Body of pancreas (tissue), 4 donors: ENCODE results near the gene CCN5.

Experiments used
- POLR2A ChIP-seq, 3 donors: fragments of 450-650 bp; IDR thresholded peaks; one replicate each; pipeline ENCODE4 v1.6.1; 2016; ENCODE audit warnings: antibody characterized with exemption in 3 of 3, mild to moderate bottlenecking in 2 of 3
- TF ChIP-seq, protein P1 (sequence below), 7 experiments: fragments of 450-650 bp in 4 of 7; fragments of 200-600 bp in 3 of 7; sonication (generic) in 3 of 7; IDR thresholded peaks; one replicate each; pipeline ENCODE4 v1.5.1; 2016 to 2019; ENCODE audit warnings: antibody characterized with exemption in 7 of 7

DNA sequence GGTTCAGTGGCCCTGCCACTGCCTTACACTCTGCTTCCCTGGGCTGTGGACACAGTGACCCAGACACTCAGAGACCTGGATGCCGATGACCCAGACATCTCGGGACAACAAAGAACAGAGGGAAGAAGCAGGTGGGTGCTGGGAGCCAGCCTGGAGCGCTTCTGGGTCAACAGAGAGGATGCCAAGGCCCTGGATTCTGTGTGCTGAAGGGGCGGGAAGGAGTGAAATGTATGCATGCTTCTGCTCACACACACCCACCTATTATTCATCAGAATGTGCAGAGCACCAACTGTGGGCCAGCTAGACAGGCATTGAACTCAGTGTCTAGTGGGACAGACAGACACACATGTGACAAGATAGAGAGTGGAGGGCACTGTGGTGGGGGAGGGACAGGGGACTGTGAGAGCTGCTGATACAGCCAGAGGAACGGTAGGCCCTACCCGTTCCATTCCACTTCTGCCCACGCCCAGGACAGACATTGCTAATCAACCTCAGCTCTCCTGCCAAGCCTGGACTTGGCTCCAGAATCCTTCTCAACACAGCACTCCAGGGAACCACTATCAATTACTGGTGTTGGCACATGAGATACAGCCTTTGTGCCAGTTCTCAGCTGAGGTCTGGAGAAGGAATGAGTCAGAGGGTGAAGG, 50.7 kb downstream of the CCN5 start:
- no peak for TF ChIP-seq POLR2A (IDR thresholded peaks at IDR 0.05)
- TF ChIP-seq, protein P1, sequence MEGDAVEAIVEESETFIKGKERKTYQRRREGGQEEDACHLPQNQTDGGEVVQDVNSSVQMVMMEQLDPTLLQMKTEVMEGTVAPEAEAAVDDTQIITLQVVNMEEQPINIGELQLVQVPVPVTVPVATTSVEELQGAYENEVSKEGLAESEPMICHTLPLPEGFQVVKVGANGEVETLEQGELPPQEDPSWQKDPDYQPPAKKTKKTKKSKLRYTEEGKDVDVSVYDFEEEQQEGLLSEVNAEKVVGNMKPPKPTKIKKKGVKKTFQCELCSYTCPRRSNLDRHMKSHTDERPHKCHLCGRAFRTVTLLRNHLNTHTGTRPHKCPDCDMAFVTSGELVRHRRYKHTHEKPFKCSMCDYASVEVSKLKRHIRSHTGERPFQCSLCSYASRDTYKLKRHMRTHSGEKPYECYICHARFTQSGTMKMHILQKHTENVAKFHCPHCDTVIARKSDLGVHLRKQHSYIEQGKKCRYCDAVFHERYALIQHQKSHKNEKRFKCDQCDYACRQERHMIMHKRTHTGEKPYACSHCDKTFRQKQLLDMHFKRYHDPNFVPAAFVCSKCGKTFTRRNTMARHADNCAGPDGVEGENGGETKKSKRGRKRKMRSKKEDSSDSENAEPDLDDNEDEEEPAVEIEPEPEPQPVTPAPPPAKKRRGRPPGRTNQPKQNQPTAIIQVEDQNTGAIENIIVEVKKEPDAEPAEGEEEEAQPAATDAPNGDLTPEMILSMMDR (IDR thresholded peaks at IDR 0.05), result no peak
